Measurements from ENCODE around the gene EIF4B. TPM values are rescaled to one million over a fixed set of nuclear protein-coding genes. Genes with fewer than 3 reads are reported as not detected.

EIF4B gene
- total RNA-seq, 4 donors from 2014 or later: 667 to 821 (median 740) TPM

GRCh38 chr12:53060721-53061276 lies 54.5 kb downstream of the EIF4B start:
- no peak for ATAC-seq
- no peak for TF ChIP-seq POLR2A (IDR thresholded peaks at IDR 0.05)
- TF ChIP-seq, protein P1, sequence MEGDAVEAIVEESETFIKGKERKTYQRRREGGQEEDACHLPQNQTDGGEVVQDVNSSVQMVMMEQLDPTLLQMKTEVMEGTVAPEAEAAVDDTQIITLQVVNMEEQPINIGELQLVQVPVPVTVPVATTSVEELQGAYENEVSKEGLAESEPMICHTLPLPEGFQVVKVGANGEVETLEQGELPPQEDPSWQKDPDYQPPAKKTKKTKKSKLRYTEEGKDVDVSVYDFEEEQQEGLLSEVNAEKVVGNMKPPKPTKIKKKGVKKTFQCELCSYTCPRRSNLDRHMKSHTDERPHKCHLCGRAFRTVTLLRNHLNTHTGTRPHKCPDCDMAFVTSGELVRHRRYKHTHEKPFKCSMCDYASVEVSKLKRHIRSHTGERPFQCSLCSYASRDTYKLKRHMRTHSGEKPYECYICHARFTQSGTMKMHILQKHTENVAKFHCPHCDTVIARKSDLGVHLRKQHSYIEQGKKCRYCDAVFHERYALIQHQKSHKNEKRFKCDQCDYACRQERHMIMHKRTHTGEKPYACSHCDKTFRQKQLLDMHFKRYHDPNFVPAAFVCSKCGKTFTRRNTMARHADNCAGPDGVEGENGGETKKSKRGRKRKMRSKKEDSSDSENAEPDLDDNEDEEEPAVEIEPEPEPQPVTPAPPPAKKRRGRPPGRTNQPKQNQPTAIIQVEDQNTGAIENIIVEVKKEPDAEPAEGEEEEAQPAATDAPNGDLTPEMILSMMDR (IDR thresholded peaks at IDR 0.05 in 4 of 5, conservative IDR thresholded peaks at IDR 0.05 in 1 of 5): no peak
- H3K27me3 ChIP-seq: no peaks in the 10 kb centered on the region
- in situ Hi-C loops (cut with MboI; ENCODE audit: low sequenced_read_pairs in 4 of 4): loop anchor here in 2 of 4 donors (10.0 to 25.0 kb wide), 2 partner anchors 124 to 127 kb away; partner anchors contain the start of genes CSAD (in 2 of the 2) and ZNF740 (in 2 of the 2)
- no peak overlapping the region for H3K4me3 ChIP-seq
- peaks cover 32 to 50% of the 10 kb centered on the region in 2 donors for H3K4me1 ChIP-seq
- peak overlapping the region; percentile 71 to 74 (median 74) for H3K27ac ChIP-seq
- H3K9me3 ChIP-seq: no peaks in the 10 kb centered on the region
- intact Hi-C loops (cut with DNase I; ENCODE audit: low total_unique reads): no loop called here
- DNase-seq: no peak
- peaks cover 0 to 73% of the 10 kb centered on the region in 2 donors for H3K36me3 ChIP-seq

- H3K9me3 ChIP-seq: no peaks in the 10 kb centered on the region
- ATAC-seq: no peak
- peaks cover 33 to 55% of the 10 kb centered on the region in 2 donors for H3K4me1 ChIP-seq
- H3K36me3 ChIP-seq: peaks cover 0 to 72% of the 10 kb centered on the region in 2 donors
- intact Hi-C loops (cut with DNase I; ENCODE audit: low total_unique reads) (no loop called here), in situ Hi-C loops (cut with MboI; ENCODE audit: low sequenced_read_pairs in 4 of 4) (loop anchor here in 2 of 4 donors (10.0 to 25.0 kb wide), 2 partner anchors 123 to 126 kb away; partner anchors contain the start of genes CSAD (in 2 of the 2) and ZNF740 (in 2 of the 2))
- H3K4me3 ChIP-seq: no peak overlapping the region
- no peak for TF ChIP-seq POLR2A (IDR thresholded peaks at IDR 0.05)
- TF ChIP-seq, protein P1 (IDR thresholded peaks at IDR 0.05 in 4 of 5, conservative IDR thresholded peaks at IDR 0.05 in 1 of 5): no peak
- no peaks in the 10 kb centered on the region for H3K27me3 ChIP-seq
- H3K27ac ChIP-seq: peak overlapping the region; percentile 71 to 74 (median 74)
- peak in 1 of 2 donors; percentile 18 for DNase-seq
Observed at GRCh38 chr12:53061404-53062010, 55.3 kb downstream of the EIF4B start.

- Histone ChIP-seq H3K27me3 (no peaks in the 10 kb centered on the region), H3K27ac (peak overlapping the region; percentile 71 to 74 (median 74)), H3K9me3 (no peaks in the 10 kb centered on the region), H3K4me3 (no peak overlapping the region), H3K4me1 (peaks cover 33 to 57% of the 10 kb centered on the region in 2 donors), H3K36me3 (peaks cover 0 to 72% of the 10 kb centered on the region in 2 donors)
- ATAC-seq (no peak), DNase-seq (peak in 1 of 2 donors; percentile 18)
- in situ Hi-C loops (cut with MboI; ENCODE audit: low sequenced_read_pairs in 4 of 4): loop anchor here in 2 of 4 donors (10.0 to 25.0 kb wide), 2 partner anchors 123 to 125 kb away; partner anchors contain the start of genes CSAD (in 2 of the 2) and ZNF740 (in 2 of the 2)
- no peak for TF ChIP-seq POLR2A (IDR thresholded peaks at IDR 0.05)
- TF ChIP-seq, protein P1 (IDR thresholded peaks at IDR 0.05 in 4 of 5, conservative IDR thresholded peaks at IDR 0.05 in 1 of 5): no peak
- intact Hi-C loops (cut with DNase I; ENCODE audit: low total_unique reads): no loop called here
Observed at GRCh38 chr12:53062011-53062961, 56.0 kb downstream of the EIF4B start.

- no peaks in the 10 kb centered on the region for H3K27me3 ChIP-seq
- H3K9me3 ChIP-seq: no peaks in the 10 kb centered on the region
- peaks cover 33 to 57% of the 10 kb centered on the region in 2 donors for H3K4me1 ChIP-seq
- H3K36me3 ChIP-seq: peaks cover 0 to 66% of the 10 kb centered on the region in 2 donors
- DNase-seq (peak in 1 of 2 donors; percentile 22), ATAC-seq (no peak)
- intact Hi-C loops (cut with DNase I; ENCODE audit: low total_unique reads) (no loop called here), in situ Hi-C loops (cut with MboI; ENCODE audit: low sequenced_read_pairs in 4 of 4) (loop anchor here in 2 of 4 donors (10.0 to 25.0 kb wide), 2 partner anchors 122 to 124 kb away; partner anchors contain the start of genes CSAD (in 2 of the 2) and ZNF740 (in 2 of the 2))
- H3K27ac ChIP-seq: peak overlapping the region; percentile 71 to 74 (median 74)
- TF ChIP-seq POLR2A (IDR thresholded peaks at IDR 0.05): no peak
- TF ChIP-seq, protein P1 (IDR thresholded peaks at IDR 0.05 in 4 of 5, conservative IDR thresholded peaks at IDR 0.05 in 1 of 5): no peak
- no peak overlapping the region for H3K4me3 ChIP-seq
Observed at GRCh38 chr12:53062977-53063707, 56.9 kb downstream of the EIF4B start.

All from gastrocnemius medialis (tissue), 4 donors.